Right hindlimb (tissue), 1 donor: ENCODE data around the gene SAMHD1.
"Not testable (repeated sequence)": the region's sequence is repeated elsewhere in the genome, so short reads cannot be mapped to it uniquely, and the experiment has no call there.

Experiments
- DNase-seq: peaks from one replicate; pipeline ENCODE4 v3.0.0-alpha.2; 2018

The SAMHD1 gene

DNA sequence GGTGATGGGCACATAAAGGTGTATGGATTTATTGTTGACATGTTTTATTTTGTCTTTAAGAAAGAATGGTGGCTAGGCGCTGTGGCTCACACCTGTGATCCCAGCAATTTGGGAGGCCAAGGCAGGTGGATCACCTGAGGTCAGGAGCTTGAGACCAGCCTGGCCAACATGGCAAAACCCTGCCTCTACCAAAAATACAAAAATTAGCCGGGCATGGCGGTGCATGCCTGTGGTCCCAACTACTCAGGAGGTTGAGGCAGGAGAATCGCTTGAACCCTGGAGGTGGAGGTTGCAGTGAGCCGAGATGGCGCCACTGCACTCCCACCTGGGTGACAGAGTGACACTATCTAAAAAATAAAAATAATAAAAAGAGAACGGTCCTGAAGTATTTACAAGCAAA, 45.4 kb downstream of the SAMHD1 start:
- not testable (repeated sequence) for DNase-seq

DNA sequence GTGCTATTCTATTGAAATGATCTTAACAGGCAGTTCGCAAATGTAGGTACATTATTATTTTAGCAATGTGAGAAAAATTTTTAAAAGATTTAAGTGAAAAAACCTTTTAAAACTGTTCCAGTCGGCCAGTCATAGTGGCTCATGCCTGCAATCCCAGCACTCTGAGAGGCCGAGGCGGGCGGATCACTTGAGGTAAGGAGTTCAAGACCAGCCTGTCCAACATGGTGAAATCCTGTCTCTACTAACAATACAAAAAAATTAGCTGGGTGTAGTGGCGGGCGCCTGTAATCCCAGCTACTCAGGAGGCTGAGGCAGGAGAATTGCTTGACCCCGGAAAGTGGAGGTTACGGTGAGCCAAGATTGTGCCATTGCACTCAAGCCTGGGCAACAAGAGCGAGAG, 45.9 kb downstream of the SAMHD1 start:
- DNase-seq = not testable (repeated sequence)

DNA sequence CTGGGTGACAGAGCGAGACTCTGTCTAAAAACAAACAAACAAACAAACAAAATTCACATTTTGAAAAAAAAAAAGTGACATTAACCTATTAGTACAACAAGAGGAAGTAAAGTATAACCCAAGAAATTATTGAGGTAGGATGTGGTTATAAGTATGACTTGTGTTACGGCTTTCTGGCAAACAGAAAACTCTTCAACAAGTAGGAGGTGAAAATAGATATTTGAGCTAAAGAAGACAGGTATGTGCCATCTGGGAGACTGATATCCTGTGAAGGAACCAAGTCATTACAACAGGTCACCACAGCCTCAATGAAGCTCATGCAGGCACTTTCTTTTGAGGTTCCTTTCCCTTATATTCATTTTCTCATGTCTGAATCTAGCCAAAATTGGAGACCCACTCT, 46.8 kb downstream of the SAMHD1 start:
- DNase-seq = no peak

DNA sequence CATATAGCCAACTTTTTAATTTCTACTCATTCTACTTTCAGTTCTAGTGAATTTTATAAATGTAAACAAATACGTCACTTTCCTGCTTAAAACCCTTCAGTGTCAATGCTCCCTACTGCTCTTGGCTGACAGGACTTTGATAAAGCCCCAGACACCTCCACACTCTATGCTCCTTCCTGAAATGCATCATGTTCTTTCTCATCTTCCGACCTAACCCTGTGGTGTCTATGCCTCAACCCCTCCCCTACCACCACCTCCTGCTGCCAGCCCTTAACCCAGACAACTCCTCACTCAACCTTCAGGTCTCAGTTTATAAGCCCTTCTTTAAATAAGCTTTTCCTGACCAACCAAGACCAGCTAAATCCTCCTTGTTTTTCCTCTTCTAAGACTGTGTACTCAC, 56.5 kb downstream of the SAMHD1 start:
- no peak for DNase-seq

DNA sequence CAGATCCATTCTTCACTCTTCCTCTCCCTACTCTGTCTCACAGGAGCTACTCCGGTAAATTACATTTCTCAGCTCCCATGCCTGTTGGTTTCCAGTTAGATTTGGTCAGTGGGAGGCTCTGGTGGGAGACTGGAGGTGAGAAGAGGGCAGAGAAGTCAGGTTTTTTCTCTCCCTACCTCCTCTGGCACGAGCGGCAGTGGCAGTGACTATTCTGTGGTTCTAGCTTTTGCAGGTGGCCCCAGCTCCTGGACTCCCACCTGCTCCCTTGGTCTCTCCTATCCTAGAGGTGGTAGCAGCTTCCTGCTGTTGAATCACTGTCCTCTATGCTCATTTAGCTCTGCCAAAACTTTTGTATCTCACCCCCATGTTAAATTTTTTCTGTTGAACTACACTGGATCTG, 57.7 kb downstream of the SAMHD1 start:
- no peak for DNase-seq

DNA sequence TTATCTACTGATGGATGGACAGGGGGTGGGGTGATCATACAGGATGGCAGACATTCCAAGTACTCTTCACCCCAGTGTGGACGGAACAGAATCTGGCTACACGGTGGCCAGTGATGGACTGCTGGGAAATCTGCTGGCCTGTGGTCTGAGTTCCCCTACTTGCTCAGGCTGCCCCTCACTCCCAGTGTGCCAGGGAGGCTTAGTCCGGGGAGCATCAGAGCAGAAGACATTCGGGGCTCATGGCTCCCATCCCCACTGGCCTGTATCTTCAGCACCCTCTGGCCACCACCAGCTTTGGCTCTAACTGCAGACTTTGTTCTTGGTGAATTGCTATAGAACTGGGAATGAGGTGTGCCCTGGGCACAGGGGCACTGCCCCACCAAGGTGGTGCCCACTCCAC, 60.3 kb downstream of the SAMHD1 start:
- DNase-seq = no peak

DNA sequence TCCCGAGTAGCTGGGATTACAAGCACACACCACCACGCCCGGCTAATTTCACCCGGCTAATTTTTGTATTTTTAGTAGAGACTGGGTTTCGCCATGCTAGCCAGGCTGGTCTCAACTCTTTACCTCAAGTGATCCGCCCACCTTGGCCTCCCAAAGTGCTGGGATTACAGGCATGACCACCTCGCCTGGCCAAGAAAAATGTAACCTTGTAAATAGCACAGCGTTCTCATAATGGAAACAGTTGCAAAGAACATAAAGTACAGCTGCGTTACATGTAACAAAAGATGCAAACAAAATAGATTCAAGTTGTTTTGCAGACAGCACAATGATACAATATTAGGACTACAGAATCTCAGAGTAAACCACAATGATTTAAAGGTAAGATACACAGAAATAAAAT, 60.9 kb downstream of the SAMHD1 start:
- no peak for DNase-seq

DNA sequence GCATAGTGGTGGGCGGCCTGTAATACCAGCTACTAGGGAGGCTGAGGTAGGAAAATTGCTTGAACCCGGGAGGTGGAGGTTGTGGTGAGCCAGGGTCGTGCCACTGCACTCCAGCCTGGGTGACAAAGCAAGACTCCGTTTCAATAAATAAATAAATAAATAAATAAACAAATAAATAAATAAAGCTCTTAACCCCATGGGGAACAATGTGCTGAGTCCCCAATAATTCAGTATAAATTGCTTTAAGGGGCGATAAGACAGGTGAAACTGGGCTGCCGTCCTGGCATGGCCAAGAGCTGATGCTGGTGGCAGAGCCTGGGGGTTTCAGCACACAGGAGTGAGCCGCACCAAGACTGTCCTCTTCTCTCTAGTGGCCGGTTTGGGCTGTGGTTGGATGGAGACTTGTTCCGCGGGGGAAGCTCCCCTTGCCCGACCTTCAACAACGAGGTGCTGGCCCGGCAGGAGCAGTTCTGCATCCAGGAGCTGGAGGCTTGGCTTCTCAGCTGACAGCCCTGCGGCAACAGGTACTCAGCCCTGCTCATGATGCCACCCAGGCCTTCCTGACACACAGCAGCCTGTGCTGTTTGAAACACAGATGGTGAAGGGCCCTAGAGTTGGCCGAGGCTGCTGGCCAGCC, 62.5 kb downstream of the SAMHD1 start:
- no peak for DNase-seq

DNA sequence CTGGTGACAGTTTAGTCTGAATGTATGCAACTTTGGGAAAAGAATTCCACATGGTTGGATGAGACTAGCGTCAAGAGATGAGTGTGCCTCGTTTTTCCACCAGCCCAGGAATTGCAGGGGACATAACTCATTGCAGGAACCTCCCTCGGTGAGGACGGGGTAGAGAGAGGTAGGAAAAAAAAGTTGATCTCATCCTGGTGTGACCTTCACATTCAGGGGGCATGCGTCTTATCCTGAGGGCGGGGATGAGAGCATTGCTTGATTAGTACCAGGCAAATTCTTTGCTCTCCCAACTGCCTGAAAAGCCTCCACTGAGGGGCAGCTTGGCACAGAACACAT, 63.8 kb downstream of the SAMHD1 start:
- DNase-seq = no peak

DNA sequence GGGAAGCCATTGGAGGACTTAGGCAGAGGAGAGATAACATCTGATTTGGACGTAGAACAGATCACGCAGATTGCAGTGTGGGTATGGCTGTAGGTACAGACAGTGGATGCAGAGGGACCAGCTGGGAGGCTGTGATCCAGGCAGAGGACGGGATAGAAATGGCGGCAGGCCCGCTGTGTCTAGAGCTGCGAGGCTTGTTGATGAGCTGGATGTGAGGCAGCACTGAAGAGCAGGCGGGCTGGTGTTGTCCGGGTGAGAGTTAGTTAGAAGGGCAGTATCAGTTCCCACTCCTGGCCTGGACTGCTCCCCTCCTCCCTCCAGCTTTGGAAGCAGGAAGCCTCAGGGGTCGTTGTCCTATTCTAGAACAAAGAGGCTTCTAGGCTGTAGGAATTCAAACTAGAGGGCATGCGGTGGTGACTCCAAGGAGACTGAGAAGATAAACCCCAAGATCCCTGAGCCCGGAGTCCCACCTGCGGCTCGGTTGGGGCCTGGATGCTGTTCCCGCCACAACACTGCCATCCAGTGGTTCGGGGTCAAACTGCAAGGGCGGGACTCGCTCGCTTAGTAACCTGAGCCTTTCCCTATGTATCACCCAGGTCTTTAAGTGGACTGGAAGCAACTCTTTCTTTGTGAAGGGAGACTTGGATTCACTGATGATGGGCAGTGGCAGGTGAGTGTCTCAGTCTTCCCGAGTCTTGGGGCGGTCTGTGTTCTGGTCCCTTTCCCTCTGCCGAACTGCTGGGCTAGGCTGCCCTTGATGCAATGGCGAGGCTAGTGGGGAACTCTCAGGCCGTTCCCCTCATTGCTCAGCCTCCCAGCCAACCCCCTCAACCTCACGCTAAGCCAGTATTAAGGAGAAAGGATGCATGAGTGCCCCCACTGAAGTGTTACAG, 64.4 kb downstream of the SAMHD1 start:
- DNase-seq = peak; percentile 87

DNA sequence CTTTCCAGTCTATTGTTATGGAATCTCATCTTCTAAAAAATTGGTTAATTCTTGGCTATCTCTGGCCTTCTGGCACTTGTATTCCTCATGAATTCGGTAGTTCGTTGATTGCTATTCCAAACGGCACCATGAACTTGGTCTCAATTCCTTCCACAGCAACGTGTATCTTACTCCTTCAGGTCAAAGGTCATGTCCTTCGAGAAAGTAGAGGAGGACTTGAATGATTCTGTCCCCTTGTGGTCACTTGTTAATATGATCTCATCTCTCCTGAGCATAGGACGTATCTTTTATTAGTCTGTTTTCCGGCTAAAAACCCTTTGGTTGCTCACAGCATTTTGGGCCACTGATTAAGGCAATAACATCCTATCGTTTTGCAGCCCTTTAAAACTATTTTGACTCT, 66.2 kb downstream of the SAMHD1 start:
- DNase-seq = no peak

DNA sequence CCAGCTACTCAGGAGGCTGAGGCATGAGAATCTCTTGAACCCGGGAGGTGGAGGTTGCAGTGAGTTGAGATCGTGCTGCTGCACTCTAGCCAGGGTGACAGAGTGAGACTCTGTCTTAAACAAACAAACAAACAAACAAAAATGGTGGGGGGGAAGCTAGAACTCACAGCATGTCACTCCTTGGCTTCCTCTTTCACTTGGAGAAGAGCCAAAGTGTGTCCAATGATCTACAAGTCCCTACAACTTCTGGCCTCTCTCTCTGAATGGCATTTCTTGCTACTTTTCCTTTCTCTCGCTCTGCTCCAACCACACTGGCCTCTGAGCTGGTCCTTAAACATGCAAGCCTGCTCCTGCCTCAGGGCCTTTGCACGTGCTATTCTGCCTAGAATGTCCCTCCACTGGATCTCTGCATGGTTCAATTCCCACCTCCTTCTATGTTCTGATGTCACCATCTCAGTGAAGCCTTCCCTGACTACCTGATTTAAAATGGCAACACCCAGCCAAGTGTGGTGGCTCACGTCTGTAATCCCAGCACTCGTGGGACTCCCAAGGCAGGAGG, 67.5 kb downstream of the SAMHD1 start:
- DNase-seq = no peak

DNA sequence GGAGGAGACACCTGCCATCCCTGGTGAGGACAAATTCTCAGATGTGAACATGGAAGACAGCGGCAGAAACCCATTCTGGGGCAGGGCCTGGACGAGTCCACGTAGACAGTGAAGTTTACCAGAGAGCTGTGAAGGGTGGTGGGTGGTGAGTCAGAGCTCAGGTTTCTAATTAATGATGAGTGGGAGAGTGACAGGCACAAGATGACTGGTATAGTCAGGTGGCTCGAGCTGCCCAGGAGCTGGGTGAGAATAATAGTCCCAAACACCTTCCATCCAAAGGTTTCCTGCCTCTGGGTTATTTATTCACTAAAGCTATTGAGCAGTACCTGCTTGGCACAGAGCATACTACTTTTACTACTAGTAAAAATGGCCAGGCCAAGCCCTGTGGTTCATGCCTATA, 69.6 kb downstream of the SAMHD1 start:
- no peak for DNase-seq

DNA sequence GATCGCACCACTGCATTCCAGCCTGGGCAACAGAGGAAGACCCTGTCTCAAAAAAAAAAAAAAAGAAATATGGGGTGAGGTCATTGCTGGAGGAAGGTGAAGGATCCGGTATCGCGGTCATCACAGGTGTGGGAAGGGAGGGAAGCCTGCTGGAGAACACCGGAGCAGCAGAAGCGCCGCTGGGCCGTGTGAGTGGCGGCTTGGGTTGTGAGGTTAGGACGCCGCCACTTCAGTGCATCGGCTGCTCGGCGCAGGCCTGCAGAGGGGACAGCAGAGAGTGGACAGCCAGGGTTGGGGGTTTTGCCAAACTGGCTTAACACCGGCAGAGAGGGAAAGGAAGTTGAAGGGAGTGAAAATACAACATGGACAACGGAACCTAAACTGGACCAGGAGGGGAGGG, 70.2 kb downstream of the SAMHD1 start:
- no peak for DNase-seq

DNA sequence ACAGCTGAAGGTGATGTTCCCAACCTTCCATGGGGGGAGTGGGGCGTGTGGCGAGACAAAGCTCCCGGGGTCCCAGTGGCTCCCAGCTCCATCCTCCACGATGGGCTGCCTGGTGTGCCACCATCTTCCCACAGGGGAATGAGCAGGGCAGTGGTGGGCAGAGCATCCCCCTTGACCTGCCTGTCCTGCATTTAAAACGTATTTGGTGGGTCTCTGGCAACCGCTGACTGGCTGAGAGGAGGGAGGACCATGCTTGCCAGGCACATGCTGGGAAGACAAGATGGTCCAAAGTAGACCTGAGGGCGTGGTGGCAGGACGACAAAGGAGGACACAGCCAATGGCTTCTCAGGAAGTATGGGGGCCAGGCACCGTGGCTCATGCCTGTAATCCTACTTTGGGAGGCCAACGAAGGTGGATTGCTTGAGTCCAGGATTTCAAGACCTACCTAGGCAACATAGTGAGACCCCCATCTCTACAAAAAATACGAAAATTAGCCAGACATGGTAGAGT, 70.7 kb downstream of the SAMHD1 start:
- DNase-seq = no peak

DNA sequence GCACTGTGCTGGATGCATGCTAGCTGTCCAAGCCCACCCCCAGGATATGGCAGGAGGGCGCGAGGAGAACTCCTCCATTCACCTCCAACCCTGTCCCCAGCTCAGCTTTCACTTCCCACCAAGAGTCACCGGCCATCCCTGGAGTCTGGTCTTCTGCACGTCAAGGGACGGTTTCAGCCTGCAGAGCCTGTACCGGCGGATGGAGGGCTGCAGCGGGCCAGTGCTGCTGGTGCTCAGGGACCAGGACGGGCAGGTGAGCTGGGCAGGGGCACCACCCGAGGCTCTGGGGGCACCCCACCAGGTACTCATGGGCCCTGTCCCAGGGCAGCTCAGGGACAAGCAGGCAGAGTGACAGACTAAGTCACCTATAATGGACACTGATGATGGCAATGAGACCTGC, 72.6 kb downstream of the SAMHD1 start:
- DNase-seq = no peak

DNA sequence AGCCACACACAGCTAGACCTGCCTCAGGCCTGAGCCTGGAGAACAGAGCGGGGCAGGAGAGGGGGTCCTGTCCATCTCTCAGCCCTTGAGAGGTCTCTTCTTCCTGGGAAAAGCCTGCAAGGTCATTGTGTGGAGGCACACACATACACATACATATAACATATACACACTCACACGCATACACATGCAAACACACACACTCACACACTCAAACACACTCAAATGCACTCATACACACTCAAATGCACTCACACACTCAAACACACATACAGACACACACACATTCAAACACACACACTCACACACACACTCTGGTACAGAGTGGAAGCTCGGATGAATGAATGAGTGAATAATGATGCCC, 75.1 kb downstream of the SAMHD1 start:
- DNase-seq = no peak

DNA sequence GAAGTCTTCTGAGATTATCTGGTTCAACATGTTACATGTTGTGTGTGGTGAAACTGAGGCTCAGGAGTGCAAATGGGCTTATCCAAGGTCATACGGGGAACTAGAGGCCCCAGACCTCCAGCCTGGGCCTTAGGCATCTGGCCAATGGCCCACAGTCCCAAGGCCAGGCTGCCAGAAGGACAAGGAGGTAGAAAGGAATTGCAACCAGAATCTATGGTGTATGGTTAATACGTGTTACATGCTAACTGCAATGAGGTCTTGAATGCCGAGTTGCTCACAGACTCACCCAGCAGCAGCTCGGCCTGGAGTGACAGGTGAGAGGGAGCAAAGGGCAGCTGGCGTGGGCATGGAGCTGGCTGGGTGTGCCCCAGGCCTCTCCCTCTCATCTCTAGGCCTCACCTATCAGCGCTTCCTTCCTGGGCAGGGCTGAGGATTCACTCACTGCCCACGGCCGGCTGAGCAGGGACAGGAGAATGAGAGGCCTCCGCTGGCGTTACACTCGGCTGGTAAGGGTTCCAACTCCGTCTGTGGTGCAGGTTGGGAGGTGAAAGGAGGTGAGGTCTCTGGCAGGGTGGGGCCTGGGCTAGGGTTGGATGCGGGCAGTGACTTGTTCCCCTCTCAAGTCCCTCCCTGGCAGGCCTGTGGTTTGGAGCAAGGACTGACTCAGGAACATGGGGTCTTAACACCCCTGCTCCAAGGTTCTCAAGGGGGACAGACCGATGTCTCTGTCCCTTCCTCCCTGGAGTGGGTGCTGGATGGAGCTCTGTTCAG, 75.6 kb downstream of the SAMHD1 start, which contains the start of gene TLDC2:
TSS of gene TLDC2 (plus strand) at position 437 of the 771 bp plus-strand sequence. CDS start at position 474, 37 bp downstream.
- DNase-seq = no peak

DNA sequence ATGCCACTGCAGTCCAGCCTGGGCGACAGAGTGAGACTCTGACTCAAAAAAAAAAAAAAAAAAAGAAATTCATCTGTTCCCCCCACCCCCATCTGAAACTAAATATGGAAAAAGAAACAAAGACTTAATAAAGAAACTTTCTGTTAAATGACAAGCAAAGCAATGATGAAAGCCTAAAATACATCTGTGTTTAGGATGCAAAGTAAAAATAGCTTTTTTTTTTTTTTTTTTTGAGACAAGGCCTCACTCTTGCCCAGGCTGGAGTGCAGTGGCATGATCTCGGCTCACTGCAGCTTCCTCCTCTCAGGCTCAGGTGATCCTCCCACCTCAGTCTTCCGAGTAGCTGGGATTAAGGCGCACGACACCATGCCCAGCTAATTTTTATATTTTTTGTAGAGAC, 76.4 kb downstream of the SAMHD1 start:
- not testable (repeated sequence) for DNase-seq

DNA sequence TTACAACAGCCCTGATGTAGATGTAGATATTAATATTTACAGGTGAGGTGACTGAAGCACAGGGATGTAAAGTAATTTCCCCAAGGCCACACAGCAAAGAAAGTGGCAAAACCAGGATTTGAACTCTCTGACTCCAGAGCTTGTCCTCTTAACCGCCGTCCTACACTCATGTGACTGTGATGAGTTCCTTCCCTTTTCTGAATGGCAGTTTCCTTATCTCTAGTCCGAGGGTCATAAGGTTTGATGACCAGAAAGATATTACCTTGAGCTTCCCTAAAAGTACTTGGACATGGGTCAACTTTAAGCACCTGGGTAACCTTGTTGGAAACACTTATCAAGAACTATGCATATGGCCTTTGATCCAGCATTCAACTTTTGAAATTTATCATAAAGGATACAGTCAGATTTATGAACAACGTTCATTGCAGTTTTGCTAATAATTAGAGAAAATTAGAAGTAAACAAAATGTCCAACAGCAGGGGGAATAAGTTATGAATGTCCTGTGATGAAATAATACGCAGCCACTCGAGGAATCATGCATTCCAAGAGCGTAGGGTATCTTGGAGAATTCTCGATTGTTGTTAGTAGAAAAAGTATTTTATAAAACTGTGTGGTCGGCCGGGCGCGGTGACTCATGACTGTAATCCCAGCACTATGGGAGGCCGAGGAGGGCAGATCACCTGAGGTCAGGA, 77.9 kb downstream of the SAMHD1 start:
- DNase-seq = no peak

DNA sequence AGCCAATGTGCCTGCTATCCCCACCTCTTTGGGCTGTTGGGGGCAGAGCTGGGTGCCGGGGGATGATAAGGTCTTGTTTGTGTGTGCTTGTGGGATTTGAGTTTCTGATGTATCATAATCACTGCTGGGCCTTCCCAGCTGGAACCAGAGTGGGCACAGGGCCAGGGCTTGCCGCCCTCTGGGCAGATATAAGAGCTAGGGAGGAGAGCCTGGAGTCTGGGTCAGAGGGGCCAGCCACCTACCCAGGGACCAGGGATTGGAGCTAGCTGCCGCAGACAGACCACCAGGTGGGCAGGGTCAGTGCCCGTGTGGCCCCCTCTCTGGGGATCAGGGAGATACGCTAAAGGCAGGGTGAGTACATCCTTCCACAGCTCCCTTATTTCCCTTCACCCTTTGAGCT, 78.7 kb downstream of the SAMHD1 start:
- DNase-seq = no peak
